Osteoblast (primary cell): ENCODE data around the gene ETV6. TPM values are rescaled to one million over a fixed set of nuclear protein-coding genes. Genes with fewer than 3 reads are reported as not detected.

Experiments
- DNase-seq: peaks from one replicate; pipeline ENCODE4 v3.0.0; 2011; ENCODE audit warnings: low spot score, mixed read lengths; ENCODE audit not compliant: insufficient read length; ENCODE audit errors: missing footprints
- H2AFZ ChIP-seq: 2 replicates; pipeline ENCODE4 v1.6.0; 2011; ENCODE audit warnings: mild to moderate bottlenecking, low read length
- H3K27ac ChIP-seq: 2 replicates; pipeline ENCODE4 v1.5.1; 2011; ENCODE audit warnings: mild to moderate bottlenecking, low read depth, low read length, moderate library complexity
- H3K27me3 ChIP-seq: 2 replicates; pipeline ENCODE4 v1.6.0; 2012; ENCODE audit warnings: mild to moderate bottlenecking, control low read depth, inconsistent platforms, low read length, moderate library complexity; ENCODE audit not compliant: insufficient read depth
- H3K36me3 ChIP-seq: 2 replicates; pipeline ENCODE4 v1.5.1; 2011; ENCODE audit warnings: mild to moderate bottlenecking, low read length, control low read depth, moderate library complexity; ENCODE audit not compliant: insufficient read depth
- H3K4me1 ChIP-seq: 2 replicates; pipeline ENCODE4 v1.5.1; 2011; ENCODE audit warnings: mild to moderate bottlenecking, low read length, control low read depth, moderate library complexity; ENCODE audit not compliant: insufficient read depth
- H3K4me2 ChIP-seq: 2 replicates; pipeline ENCODE4 v1.6.0; 2011; ENCODE audit warnings: mild to moderate bottlenecking, low read length; ENCODE audit not compliant: insufficient read depth
- H3K4me3 ChIP-seq: fragments of 200-600 bp; sonication (generic); 3 replicates; pipeline ENCODE4 v1.5.1; 2012; ENCODE audit warnings: mild to moderate bottlenecking, low read length, inconsistent platforms; ENCODE audit not compliant: insufficient read depth
- H3K79me2 ChIP-seq: 2 replicates; pipeline ENCODE4 v1.6.0; 2012; ENCODE audit warnings: mild to moderate bottlenecking, low read length, control low read depth, inconsistent platforms; ENCODE audit not compliant: insufficient read depth
- H3K9me3 ChIP-seq: 2 replicates; pipeline ENCODE4 v1.5.1; 2011; ENCODE audit warnings: low read depth, low read length, control low read depth
- H4K20me1 ChIP-seq: 2 replicates; pipeline ENCODE4 v1.6.0; 2012; ENCODE audit warnings: mild to moderate bottlenecking, low read length, control low read depth; ENCODE audit not compliant: insufficient read depth
- CTCF ChIP-seq: IDR thresholded peaks from 2 replicates; pipeline ENCODE4 v1.5.1; 2011; ENCODE audit warnings: mild to moderate bottlenecking, low read depth, low read length, moderate library complexity; ENCODE audit errors: extremely low read depth
- total RNA-seq: library from RNA; depleted of rRNA; stranded (reverse); fragments of >200 nt; gene quantifications from 2 replicates; pipeline ENCODE4 v1.2.3, GENCODE V29; 2012

The ETV6 gene
- total RNA-seq, 1 donor: 16.3 TPM

DNA sequence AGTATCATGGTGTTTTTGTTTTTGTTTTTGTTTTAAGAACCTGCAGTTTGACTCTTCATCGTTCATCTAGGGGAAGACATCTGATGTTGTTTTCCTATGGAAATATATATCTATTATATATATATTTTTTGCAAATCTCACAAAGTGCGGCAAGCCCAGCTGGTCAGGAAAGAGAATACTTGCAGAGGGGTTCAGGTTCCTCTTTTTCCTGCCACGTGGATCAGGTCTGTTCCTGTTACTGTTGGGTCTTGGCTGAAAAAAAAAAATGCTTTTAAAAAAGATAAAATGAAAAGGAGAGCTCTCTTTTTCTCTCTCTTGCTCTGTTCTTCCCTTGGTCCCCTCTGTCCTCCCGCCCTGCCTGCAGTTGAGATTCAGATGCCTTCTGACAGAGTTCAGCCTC lies 241.9 kb downstream of the ETV6 start:
- H3K4me2 ChIP-seq: no peak overlapping the region
- no peaks in the 10 kb centered on the region for H3K27me3 ChIP-seq
- DNase-seq: no peak
- no peaks in the 10 kb centered on the region for H3K9me3 ChIP-seq
- no peak overlapping the region for H3K27ac ChIP-seq
- H3K4me1 ChIP-seq: no peaks in the 10 kb centered on the region
- no peak for TF ChIP-seq CTCF
- H4K20me1 ChIP-seq: no peaks in the 10 kb centered on the region
- no peak overlapping the region for H3K4me3 ChIP-seq
- H3K36me3 ChIP-seq: peaks cover 30% of the 10 kb centered on the region
- H2AFZ ChIP-seq: no peak overlapping the region
- no peaks in the 10 kb centered on the region for H3K79me2 ChIP-seq

DNA sequence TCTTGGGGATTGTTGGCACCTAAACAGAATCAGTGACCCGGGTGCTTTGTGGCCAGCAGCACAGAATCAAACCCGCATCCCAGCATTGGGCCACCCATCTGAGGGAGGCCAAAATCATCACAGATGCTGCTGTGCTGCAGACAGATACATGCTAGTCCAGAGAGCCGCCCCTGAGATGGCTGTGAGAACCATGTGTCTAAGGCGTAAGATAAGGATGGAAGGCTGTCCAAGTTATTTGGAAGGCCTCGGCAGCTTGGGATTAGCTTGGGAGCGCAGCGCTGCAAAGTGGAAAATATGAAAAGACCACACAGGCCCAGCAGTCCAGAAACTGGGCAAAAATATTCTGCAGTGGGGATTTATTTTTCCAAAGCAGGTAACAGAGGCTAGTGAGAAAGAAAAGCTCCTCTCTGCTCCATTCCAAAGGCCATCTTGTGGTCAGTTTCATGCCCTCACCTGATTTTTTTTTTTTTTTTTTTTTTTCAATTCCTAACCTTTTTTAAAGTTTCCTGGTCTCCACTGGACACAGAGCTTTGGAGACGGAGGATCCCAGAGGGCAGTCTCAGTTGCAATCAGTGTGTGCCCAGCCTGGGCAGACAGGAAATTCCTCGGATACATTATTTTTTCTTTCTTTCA lies 242.4 kb downstream of the ETV6 start:
- no peak overlapping the region for H3K4me3 ChIP-seq
- no peaks in the 10 kb centered on the region for H3K79me2 ChIP-seq
- no peak for DNase-seq
- H2AFZ ChIP-seq: no peak overlapping the region
- TF ChIP-seq CTCF: peak; percentile 28
- no peaks in the 10 kb centered on the region for H4K20me1 ChIP-seq
- H3K9me3 ChIP-seq: no peaks in the 10 kb centered on the region
- no peaks in the 10 kb centered on the region for H3K4me1 ChIP-seq
- H3K27ac ChIP-seq: no peak overlapping the region
- H3K27me3 ChIP-seq: no peaks in the 10 kb centered on the region
- H3K36me3 ChIP-seq: peaks cover 25% of the 10 kb centered on the region
- no peak overlapping the region for H3K4me2 ChIP-seq

GRCh38 chr12:11893998-11894397 lies 244.5 kb downstream of the ETV6 start:
- Histone ChIP-seq H3K4me2 (no peak overlapping the region), H3K4me3 (no peak overlapping the region), H3K27me3 (no peaks in the 10 kb centered on the region), H3K27ac (no peak overlapping the region), H3K4me1 (no peaks in the 10 kb centered on the region), H3K9me3 (no peaks in the 10 kb centered on the region), H2AFZ (no peak overlapping the region), H3K36me3 (peaks cover 20% of the 10 kb centered on the region), H4K20me1 (no peaks in the 10 kb centered on the region), H3K79me2 (no peaks in the 10 kb centered on the region)
- no peak for DNase-seq
- TF ChIP-seq CTCF: no peak

GRCh38 chr12:11894890-11895289 lies 245.4 kb downstream of the ETV6 start:
- Histone ChIP-seq H3K4me2 (no peak overlapping the region), H3K9me3 (no peaks in the 10 kb centered on the region), H3K4me3 (no peak overlapping the region), H3K79me2 (no peaks in the 10 kb centered on the region), H2AFZ (no peak overlapping the region), H4K20me1 (no peaks in the 10 kb centered on the region), H3K27me3 (no peaks in the 10 kb centered on the region), H3K4me1 (no peaks in the 10 kb centered on the region), H3K27ac (no peak overlapping the region), H3K36me3 (peaks cover 20% of the 10 kb centered on the region)
- no peak for DNase-seq
- TF ChIP-seq CTCF: no peak
